HUES6 (cell line): ENCODE results near the gene RAB11A.

Experiments used
- H3K27ac ChIP-seq: 2 replicates; pipeline ENCODE4 v1.7.0; 2013; ENCODE audit warnings: low read depth, mild to moderate bottlenecking, low read length, inconsistent platforms
- H3K27me3 ChIP-seq: 2 replicates; pipeline ENCODE4 v1.6.1; 2013; ENCODE audit warnings: low read length; ENCODE audit not compliant: control insufficient read depth, insufficient read depth
- H3K36me3 ChIP-seq: 2 replicates; pipeline ENCODE4 v1.6.1; 2013; ENCODE audit warnings: low read length; ENCODE audit not compliant: control insufficient read depth, insufficient read depth
- H3K4me1 ChIP-seq: 2 replicates; pipeline ENCODE4 v1.6.1; 2013; ENCODE audit warnings: low read length; ENCODE audit not compliant: control insufficient read depth, insufficient read depth
- H3K4me3 ChIP-seq: 2 replicates; pipeline ENCODE4 v1.5.1; 2013; ENCODE audit warnings: low read depth, low read length
- H3K9ac ChIP-seq: one replicate; pipeline ENCODE4 v1.6.1; 2013; ENCODE audit warnings: mild to moderate bottlenecking, low read length
- H3K9me3 ChIP-seq: 2 replicates; pipeline ENCODE4 v1.6.1; 2013; ENCODE audit warnings: low read depth, low read length; ENCODE audit not compliant: control insufficient read depth, insufficient read depth

RAB11A gene

GRCh38 chr15:65917936-65918335 lies 48.6 kb downstream of the RAB11A start:
- Histone ChIP-seq H3K4me3 (no peak overlapping the region), H3K27me3 (no peaks in the 10 kb centered on the region), H3K27ac (no peak overlapping the region), H3K36me3 (no peaks in the 10 kb centered on the region), H3K4me1 (0 out of 2 replicates have a peak, but pooled peaks cover 5% of the 10 kb centered on the region), H3K9ac (no peak overlapping the region), H3K9me3 (no peaks in the 10 kb centered on the region)

DNA sequence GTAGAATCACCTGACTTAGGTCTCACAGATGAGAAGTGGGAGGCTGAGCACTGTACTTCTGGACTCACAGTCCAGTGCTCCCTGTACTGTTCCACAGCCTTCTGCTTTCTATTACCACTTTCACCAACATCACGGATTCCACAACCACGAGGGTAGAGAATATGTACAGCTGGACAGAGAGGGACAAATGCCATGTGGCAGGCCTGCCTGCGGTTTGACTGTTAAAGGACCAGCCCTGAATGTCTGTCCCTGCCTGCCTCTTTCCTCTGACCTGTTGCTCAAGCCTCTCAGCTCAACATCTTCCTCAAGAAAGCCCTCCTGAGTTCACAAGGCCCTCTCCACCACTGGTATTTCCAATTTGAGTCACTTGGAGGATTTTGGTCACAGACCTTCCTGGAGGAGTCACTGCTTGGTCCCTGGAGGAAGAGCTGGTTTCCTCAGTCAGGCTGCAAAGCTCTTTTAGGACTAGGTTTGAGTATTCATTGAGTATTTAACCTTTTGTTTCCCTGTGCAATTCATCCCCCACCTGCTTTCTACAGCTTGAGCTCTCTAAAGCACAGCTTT lies 49.1 kb downstream of the RAB11A start:
- H3K9ac ChIP-seq = no peak overlapping the region
- H3K4me1 ChIP-seq = 0 out of 2 replicates have a peak, but pooled peaks cover 5% of the 10 kb centered on the region
- H3K4me3 ChIP-seq = no peak overlapping the region
- no peaks in the 10 kb centered on the region for H3K9me3 ChIP-seq
- H3K36me3 ChIP-seq = no peaks in the 10 kb centered on the region
- H3K27me3 ChIP-seq = no peaks in the 10 kb centered on the region
- no peak overlapping the region for H3K27ac ChIP-seq

GRCh38 chr15:65918945-65919344 lies 49.7 kb downstream of the RAB11A start:
- no peaks in the 10 kb centered on the region for H3K9me3 ChIP-seq
- no peak overlapping the region for H3K27ac ChIP-seq
- H3K4me3 ChIP-seq = no peak overlapping the region
- H3K9ac ChIP-seq = no peak overlapping the region
- no peaks in the 10 kb centered on the region for H3K27me3 ChIP-seq
- H3K36me3 ChIP-seq = no peaks in the 10 kb centered on the region
- 0 out of 2 replicates have a peak, but pooled peaks cover 5% of the 10 kb centered on the region for H3K4me1 ChIP-seq

GRCh38 chr15:65919353-65919752 lies 50.1 kb downstream of the RAB11A start:
- H3K36me3 ChIP-seq = no peaks in the 10 kb centered on the region
- 0 out of 2 replicates have a peak, but pooled peaks cover 5% of the 10 kb centered on the region for H3K4me1 ChIP-seq
- no peaks in the 10 kb centered on the region for H3K27me3 ChIP-seq
- no peak overlapping the region for H3K4me3 ChIP-seq
- no peaks in the 10 kb centered on the region for H3K9me3 ChIP-seq
- no peak overlapping the region for H3K27ac ChIP-seq
- H3K9ac ChIP-seq = no peak overlapping the region

- no peak overlapping the region for H3K27ac ChIP-seq
- no peak overlapping the region for H3K4me3 ChIP-seq
- H3K36me3 ChIP-seq = no peaks in the 10 kb centered on the region
- H3K9me3 ChIP-seq = no peaks in the 10 kb centered on the region
- H3K9ac ChIP-seq = no peak overlapping the region
- no peaks in the 10 kb centered on the region for H3K27me3 ChIP-seq
- 0 out of 2 replicates have a peak, but pooled peaks cover 5% of the 10 kb centered on the region for H3K4me1 ChIP-seq
Observed at GRCh38 chr15:65920121-65920520, 50.8 kb downstream of the RAB11A start.

- 0 out of 2 replicates have a peak, but pooled peaks cover 5% of the 10 kb centered on the region for H3K4me1 ChIP-seq
- no peaks in the 10 kb centered on the region for H3K27me3 ChIP-seq
- H3K27ac ChIP-seq = no peak overlapping the region
Observed at GRCh38 chr15:65920825-65921309, 51.6 kb downstream of the RAB11A start.

DNA sequence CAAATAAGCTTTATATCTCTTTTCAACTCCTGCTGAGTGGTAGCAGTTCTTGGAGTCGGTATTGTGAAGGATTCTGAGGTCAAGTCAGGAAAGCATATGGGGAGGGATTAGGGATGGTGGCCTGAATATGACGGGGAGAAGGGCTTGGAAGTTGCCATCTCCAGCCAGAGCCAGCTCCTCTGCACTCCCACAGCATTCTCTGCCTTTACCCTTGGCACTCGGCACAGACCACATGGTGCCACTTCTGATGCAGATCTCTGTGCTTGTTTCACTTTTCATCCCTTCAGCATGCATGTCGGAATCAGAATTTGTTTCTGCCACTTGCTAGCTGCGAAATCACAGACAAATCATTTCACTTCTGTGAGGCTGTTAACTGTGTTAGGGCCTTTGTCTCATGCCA lies 52.5 kb downstream of the RAB11A start:
- Histone ChIP-seq H3K9me3 (no peaks in the 10 kb centered on the region), H3K9ac (no peak overlapping the region), H3K4me1 (peaks cover 6% of the 10 kb centered on the region; the same call in 1 of the 2 replicates), H3K27ac (no peak overlapping the region), H3K4me3 (no peak overlapping the region), H3K27me3 (no peaks in the 10 kb centered on the region), H3K36me3 (no peaks in the 10 kb centered on the region)

More at GRCh38 chr15:65920825-65921309, 51.6 kb downstream of the RAB11A start:
- Histone ChIP-seq H3K9ac (no peak overlapping the region), H3K4me3 (no peak overlapping the region), H3K36me3 (no peaks in the 10 kb centered on the region), H3K9me3 (no peaks in the 10 kb centered on the region)

GRCh38 chr15:65922621-65923020 lies 53.3 kb downstream of the RAB11A start:
- Histone ChIP-seq H3K36me3 (no peaks in the 10 kb centered on the region), H3K9me3 (no peaks in the 10 kb centered on the region)

GRCh38 chr15:65923264-65923663 lies 54.0 kb downstream of the RAB11A start:
- Histone ChIP-seq H3K4me1 (peaks cover 4% of the 10 kb centered on the region; the same call in 1 of the 2 replicates), H3K27me3 (no peaks in the 10 kb centered on the region), H3K4me3 (no peak overlapping the region), H3K9ac (no peak overlapping the region), H3K27ac (no peak overlapping the region), H3K9me3 (no peaks in the 10 kb centered on the region), H3K36me3 (no peaks in the 10 kb centered on the region)

More at GRCh38 chr15:65922621-65923020, 53.3 kb downstream of the RAB11A start:
- Histone ChIP-seq H3K4me3 (no peak overlapping the region), H3K27ac (no peak overlapping the region), H3K27me3 (no peaks in the 10 kb centered on the region), H3K9ac (no peak overlapping the region), H3K4me1 (peaks cover 4% of the 10 kb centered on the region; the same call in 1 of the 2 replicates)

GRCh38 chr15:65924004-65924403 lies 54.7 kb downstream of the RAB11A start:
- Histone ChIP-seq H3K36me3 (no peaks in the 10 kb centered on the region), H3K4me1 (peaks cover 4% of the 10 kb centered on the region; the same call in 1 of the 2 replicates), H3K9me3 (no peaks in the 10 kb centered on the region)

GRCh38 chr15:65925338-65925737 lies 56.0 kb downstream of the RAB11A start:
- H3K4me3 ChIP-seq = no peak overlapping the region
- H3K27me3 ChIP-seq = no peaks in the 10 kb centered on the region
- peaks cover 4% of the 10 kb centered on the region; the same call in 1 of the 2 replicates for H3K4me1 ChIP-seq
- no peak overlapping the region for H3K27ac ChIP-seq
- no peaks in the 10 kb centered on the region for H3K9me3 ChIP-seq
- H3K36me3 ChIP-seq = no peaks in the 10 kb centered on the region
- H3K9ac ChIP-seq = no peak overlapping the region

More at GRCh38 chr15:65924004-65924403, 54.7 kb downstream of the RAB11A start:
- Histone ChIP-seq H3K9ac (no peak overlapping the region), H3K4me3 (no peak overlapping the region), H3K27me3 (no peaks in the 10 kb centered on the region), H3K27ac (no peak overlapping the region)
